Measurements from ENCODE around the gene CPEB1.

Gene CPEB1

GRCh38 chr15:82679626-82680199 is 32.5 kb upstream of the CPEB1 start:
- TF ChIP-seq CTCF (IDR thresholded peaks at IDR 0.05; ENCODE audit: control insufficient read depth, insufficient read depth, low read depth, low read length, missing control alignments), result no peak
- H3K4me3 ChIP-seq (ENCODE audit: control insufficient read depth, low read depth, low read length), result no peak overlapping the region
- DNase-seq (ENCODE audit: low read depth), result no peak

- TF ChIP-seq CTCF (IDR thresholded peaks at IDR 0.05; ENCODE audit: control insufficient read depth, insufficient read depth, low read depth, low read length, missing control alignments), result no peak
Measured at GRCh38 chr15:82677720-82678323, 30.7 kb upstream of the CPEB1 start.

GRCh38 chr15:82674873-82675272 is 27.7 kb upstream of the CPEB1 start:
- no peak for TF ChIP-seq CTCF (IDR thresholded peaks at IDR 0.05; ENCODE audit: control insufficient read depth, insufficient read depth, low read depth, low read length, missing control alignments)
- H3K4me3 ChIP-seq (ENCODE audit: control insufficient read depth, low read depth, low read length), result no peak overlapping the region
- no peak for DNase-seq (ENCODE audit: low read depth)

More at GRCh38 chr15:82677720-82678323, 30.7 kb upstream of the CPEB1 start:
- no peak overlapping the region for H3K4me3 ChIP-seq (ENCODE audit: control insufficient read depth, low read depth, low read length)
- DNase-seq (ENCODE audit: low read depth), result no peak

- no peak overlapping the region for H3K4me3 ChIP-seq (ENCODE audit: control insufficient read depth, low read depth, low read length)
- no peak for DNase-seq (ENCODE audit: low read depth)
- no peak for TF ChIP-seq CTCF (IDR thresholded peaks at IDR 0.05; ENCODE audit: control insufficient read depth, insufficient read depth, low read depth, low read length, missing control alignments)
Measured at GRCh38 chr15:82670699-82671098, 23.5 kb upstream of the CPEB1 start.

- no peak overlapping the region for H3K4me3 ChIP-seq (ENCODE audit: control insufficient read depth, low read depth, low read length)
- no peak for TF ChIP-seq CTCF (IDR thresholded peaks at IDR 0.05; ENCODE audit: control insufficient read depth, insufficient read depth, low read depth, low read length, missing control alignments)
- DNase-seq (ENCODE audit: low read depth), result no peak
Measured at GRCh38 chr15:82666606-82667005, 19.4 kb upstream of the CPEB1 start.

- DNase-seq (ENCODE audit: low read depth), result no peak
- no peak for TF ChIP-seq CTCF (IDR thresholded peaks at IDR 0.05; ENCODE audit: control insufficient read depth, insufficient read depth, low read depth, low read length, missing control alignments)
Measured at GRCh38 chr15:82664021-82664420, 16.9 kb upstream of the CPEB1 start.

More at GRCh38 chr15:82664021-82664420, 16.9 kb upstream of the CPEB1 start:
- H3K4me3 ChIP-seq (ENCODE audit: control insufficient read depth, low read depth, low read length), result no peak overlapping the region
